DMS79 (cell line): ENCODE results near the gene FCER2.
A peak's percentile ranks its signal among the peaks of the same experiment; 100 is the strongest.

ENCODE experiments used
- DNase-seq: peaks from one replicate; lab custom pipeline; 2025; lab: John Stamatoyannopoulos, UW

Gene FCER2

DNA sequence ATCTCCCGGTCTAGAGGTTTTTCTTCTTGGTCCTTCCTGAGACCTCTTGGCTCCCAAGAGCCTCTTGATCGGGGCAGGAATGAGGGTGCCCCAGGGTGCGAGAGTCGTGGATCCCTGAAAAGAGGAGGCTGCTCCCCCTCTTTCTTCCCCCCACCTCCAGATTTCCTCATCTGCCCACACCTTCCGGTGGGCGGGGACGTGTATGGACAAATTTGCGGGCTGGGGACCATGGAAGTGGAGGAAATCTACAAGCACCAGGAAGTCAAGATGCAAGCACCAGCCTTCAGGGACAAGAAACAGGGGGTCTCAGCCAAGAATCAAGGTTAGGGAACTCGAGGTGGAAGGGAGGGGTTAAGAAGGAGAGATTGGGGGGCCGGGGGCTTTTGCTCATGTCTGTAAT is 25.1 kb downstream of the FCER2 start, which contains the start of gene MCEMP1:
Gene MCEMP1 (plus strand): TSS at position 237 of the 400 bp plus-strand sequence. CDS start 31 bp downstream, at position 268.
- DNase-seq, result no peak

DNA sequence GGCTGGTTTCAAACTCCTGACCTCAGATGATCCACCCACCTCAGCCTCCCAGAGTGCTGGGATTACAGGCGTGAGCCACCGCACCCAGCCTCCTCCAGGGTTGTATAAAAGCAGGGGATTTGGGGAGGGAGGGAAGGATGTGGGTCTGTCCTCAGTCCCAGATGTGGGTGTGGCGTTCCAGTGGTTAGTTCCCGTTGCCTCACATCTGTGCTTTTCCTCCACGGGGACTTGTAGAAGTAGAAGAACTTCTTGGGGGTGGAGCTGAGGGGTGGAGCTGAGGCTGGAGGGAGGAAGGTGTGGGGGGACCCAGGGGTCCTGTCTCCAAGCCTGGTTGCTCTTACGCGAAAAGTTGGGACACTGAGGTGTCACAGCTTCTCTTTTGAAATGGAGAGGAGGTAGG is 25.6 kb downstream of the FCER2 start:
- DNase-seq, result no peak

DNA sequence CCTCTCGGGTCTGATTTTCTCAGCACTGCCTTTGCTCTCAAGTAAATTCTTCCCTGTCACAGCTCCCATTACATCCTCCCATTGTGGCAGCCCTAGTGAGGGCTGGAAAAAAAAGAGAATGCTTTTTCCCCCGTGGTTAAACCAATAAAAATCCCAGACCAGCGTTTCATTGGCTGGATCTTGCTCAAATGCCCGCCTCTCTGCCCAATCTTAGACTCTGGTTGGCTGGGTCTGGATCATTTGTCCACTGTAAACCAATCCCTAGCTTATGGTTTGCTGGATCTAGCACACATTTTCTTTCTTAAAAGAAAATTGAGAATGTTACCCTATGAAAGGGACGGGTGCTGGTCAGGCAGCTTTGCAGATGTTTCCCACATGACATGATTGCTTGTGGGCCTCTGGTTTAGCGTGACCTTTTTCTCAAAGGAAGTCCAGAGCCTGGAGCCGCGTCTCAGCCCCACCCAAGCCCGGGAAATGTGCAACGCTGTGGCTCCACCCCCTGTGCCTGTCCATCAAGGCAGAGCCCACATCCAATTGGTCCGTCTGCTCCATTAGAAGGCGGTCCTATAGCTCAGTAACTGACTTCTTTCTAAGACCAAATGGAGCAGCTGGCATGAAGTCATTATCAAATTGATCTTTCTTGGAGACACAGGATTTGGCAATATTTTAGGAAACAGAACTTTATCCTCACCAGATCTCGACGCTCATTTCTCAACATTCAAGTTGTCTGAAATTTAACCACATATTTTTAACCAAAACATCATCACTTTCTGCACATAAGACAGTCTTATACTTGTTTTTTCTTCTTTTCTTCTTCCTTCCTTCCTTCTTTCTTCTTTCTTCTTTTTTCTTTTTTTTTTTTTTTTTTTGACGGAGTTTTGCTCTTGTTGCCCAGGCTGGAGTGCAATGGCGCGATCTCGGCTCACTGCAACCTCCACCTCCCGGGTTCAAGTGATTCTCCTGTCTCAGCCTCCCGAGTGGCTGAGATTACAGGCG is 27.6 kb downstream of the FCER2 start:
- no peak for DNase-seq

- no peak for DNase-seq
These were observed 29.4 kb downstream of the FCER2 start for GRCh38 chr19:7672522-7672921.

DNA sequence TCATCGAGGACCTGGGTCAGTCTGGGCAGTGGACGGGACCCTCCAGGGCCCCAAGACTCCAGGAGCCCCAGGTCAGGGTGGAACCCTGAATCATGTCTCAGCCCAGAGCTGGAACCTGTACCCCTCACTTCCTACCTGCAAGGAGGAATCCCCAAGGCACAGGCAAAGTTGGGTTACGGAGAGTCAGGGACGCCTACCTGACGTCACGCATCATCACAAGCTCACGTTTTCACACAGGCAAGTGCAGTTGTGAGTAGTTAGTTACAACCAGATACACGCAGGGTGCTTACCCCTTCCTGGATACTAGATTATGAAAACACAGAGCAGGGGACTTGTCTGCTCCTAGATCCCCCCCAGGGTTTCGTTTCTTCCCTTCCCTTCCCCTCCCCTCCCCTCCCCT is 31.1 kb downstream of the FCER2 start:
- DNase-seq, result no peak

- DNase-seq, result no peak
These were observed 31.7 kb downstream of the FCER2 start for GRCh38 chr19:7670150-7670783.

- no peak for DNase-seq
These were observed 32.3 kb downstream of the FCER2 start for GRCh38 chr19:7669641-7670040.

DNA sequence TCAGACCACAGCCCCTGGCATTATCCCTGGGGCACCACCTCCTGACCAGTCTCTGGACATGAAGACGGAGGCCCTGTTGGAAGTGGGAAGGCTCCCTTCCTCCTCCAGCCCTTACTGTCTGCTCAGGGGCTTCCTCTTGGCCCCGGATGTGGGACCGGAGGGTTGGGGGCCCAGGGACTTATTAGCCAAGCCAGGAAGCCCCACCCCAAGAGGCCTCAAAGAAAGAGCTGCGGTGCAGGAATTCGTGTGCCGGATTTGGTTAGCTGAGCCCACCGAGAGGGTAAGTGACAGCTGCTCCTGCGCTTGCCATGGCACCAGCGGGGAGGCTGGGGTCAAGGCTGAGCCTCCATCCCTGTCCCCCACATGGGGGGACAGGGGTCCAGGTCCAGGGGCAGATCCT is 33.1 kb downstream of the FCER2 start, which contains the start of gene RETN:
Gene RETN (plus strand): TSS at position 208 of the 400 bp plus-strand sequence. CDS start 278 bp downstream, outside the sequence.
- DNase-seq, result no peak

DNA sequence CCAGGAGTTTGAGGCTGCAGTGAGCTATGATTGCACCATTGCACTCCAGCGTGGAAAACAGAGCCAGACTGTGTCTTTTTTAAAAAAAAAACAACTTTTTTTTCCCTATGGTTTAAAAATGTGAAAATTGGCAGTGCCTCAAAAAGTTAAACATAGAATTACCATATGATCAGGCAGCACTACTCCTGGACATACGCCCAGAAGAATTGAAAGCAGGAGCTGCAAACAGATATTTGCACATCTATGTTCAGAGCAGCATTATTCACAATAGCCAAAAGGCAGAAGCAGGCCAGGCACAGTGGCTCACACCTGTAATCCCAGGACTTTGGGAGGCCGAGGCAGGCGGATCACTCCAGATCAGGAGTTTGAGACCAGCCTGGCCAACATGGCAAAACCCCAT is 36.9 kb downstream of the FCER2 start:
- no peak for DNase-seq

DNA sequence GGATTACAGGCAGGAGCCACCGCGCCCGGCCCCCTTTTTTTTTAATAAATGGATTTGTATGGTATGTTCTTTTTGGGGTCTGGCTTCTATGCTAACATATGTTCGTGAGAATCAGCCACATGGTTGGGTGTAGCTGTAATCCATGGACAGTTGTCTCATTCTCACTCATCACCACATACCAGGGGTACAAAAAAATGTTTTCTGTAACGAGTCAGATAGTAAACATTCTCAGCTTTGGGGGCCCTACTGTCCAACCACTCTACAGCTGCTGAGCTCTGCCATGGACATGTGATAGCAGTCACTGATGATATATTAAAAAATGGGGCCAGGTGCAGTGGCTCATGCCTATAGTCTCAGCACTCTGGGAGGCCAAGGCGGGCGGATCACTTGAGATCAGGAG is 38.2 kb downstream of the FCER2 start:
- no peak for DNase-seq

DNA sequence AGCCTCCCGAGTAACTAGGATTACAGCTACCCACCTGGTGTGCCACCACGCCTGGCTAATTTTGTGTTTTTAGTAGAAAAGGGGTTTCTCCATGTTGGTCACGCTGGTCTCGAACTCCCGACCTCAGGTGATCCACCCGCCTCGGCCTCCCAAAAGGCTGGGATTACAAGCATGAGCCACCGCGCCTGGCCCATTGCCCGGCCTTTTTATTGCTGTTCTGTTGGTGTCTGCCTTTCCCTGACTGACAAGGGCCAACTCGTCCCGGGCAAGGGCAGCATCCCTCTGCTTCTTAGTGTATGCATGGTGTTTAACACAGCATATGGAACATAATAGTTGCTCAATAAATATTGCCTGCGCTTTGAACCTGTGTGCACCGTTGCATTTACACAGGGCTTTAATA is 39.3 kb downstream of the FCER2 start:
- DNase-seq, result no peak

GRCh38 chr19:7661744-7662538 is 40.0 kb downstream of the FCER2 start:
- no peak for DNase-seq

- DNase-seq, result peak; percentile 55
These were observed 43.7 kb downstream of the FCER2 start for GRCh38 chr19:7658219-7658686.

DNA sequence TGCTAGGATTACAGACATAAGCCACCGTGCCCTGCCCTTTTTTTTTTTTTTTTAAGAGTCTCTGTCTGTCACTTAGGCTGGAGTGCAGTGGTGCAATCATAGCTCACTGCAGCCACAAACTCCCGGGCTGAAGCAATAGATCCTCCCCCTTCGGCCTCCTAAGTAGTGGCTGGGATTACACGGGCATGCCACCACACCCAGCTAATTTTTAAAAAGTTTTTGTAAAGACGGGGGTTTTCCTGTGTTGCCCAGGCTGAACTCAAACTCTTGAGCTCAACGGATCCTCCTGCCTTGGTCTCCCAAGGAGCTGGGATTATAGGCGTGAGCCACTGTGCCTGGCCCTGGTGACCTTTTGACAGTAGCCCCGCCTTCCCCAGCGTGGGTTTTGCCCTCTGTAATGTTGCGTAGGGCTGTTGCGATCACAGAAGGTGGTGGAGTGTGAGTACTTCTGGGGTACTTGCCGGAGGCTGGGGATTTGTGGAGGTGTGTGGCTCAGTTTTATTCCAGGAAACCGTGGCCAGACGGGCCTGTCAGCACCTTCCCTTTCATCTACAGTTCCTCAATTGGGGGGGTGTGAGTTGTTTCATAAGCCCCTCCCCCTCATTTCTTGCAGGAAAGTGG is 44.7 kb downstream of the FCER2 start:
- DNase-seq, result no peak

GRCh38 chr19:7655581-7655980 is 46.4 kb downstream of the FCER2 start:
- DNase-seq, result no peak

DNA sequence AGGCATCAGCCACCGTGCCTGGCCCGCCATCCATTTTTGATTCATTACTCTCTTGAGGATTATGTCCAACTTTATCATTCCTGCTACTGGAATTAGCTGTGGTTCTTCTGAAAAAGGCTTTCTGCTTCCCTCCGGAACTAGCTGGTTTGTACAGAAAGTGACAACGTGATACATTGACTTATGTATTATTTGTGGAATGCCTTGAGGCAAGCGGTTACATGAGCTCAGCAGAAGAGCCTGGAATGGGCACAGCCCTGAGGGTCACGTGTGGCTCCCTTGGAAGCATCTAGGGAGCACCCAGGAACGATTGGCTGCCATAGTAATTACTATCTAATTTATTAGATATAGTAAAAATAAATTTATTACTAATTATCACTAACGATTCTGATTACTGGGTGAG is 47.5 kb downstream of the FCER2 start:
- no peak for DNase-seq

DNA sequence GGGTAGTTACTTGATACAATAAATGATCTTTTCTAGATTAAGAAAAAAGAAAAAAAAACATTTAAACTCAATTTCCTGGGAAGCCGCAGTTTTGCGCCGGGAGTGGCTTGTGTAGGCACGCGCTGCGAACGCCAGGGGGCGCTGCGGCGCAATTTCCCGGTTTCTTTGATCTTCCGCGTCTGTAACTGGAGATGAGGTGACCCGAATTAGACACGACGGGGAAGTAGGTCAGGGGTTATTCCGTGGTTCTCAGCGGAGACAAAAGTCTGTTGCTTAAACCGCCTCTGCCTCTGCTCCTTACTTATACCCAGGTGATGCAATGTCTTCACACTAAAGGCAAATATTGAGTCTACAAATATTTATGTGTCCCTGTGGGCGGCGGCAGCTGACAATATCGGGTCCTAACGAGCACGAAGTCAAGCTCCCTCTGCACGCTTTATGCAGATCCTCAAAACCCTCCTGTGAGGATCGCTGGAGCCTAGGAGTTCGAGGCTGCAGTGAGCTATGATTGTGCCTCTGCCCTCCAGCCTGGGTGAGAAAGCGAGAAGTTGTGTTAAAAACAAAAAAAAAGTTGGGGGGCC is 49.8 kb downstream of the FCER2 start:
- peak; percentile 64 for DNase-seq

- no peak for DNase-seq
These were observed 51.8 kb downstream of the FCER2 start for GRCh38 chr19:7650148-7650547.

- no peak for DNase-seq
These were observed 53.5 kb downstream of the FCER2 start for GRCh38 chr19:7648265-7649014.

- no peak for DNase-seq
These were observed 54.8 kb downstream of the FCER2 start for GRCh38 chr19:7647156-7647555.

- DNase-seq, result no peak
These were observed 55.6 kb downstream of the FCER2 start for GRCh38 chr19:7646426-7646700.
